ENCODE results near the gene TMEM123. TPM values are rescaled to one million over a fixed set of nuclear protein-coding genes. Genes with fewer than 3 reads are reported as not detected.

The TMEM123 gene
- total RNA-seq, 1 experiment from 2014 or later = 796 TPM

DNA sequence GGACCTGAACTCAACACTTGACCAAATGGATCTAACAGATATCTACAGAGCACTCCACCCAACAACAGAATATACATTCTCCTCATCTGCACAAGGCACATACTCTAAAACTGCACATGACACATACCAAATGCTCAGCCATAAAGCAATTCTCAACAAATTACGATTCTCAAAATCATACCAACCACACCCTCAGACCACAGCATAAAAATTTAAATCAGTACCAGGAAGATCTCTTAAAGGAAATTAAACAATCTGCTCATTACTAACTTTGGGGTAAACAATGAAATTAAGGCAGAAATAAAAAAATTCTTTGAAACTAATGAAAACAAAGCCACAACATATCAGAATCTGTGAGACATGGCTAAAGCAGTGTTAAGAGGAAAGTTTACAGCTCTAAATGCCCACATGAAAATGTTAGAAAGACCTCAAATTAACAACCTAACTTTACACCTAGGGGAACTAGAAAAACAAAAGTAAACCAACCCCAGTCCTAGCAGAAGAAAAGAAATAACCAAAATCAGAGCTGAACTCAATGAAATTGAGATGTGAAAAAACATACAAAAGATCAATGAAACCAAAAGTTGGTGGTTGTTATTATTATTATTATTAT, 37.2 kb downstream of the TMEM123 start:
- Histone ChIP-seq H3K9me2 (replicated peaks; ENCODE audit: insufficient read depth, low read length) (no peaks in the 10 kb centered on the region), H3K4me1 (ENCODE audit: low read length) (peaks cover 62% of the 10 kb centered on the region), H3K4me3 (ENCODE audit: low read length) (no peak overlapping the region), H4K20me1 (ENCODE audit: insufficient read depth, low read depth, low read length) (peaks cover 54% of the 10 kb centered on the region), H3K79me2 (ENCODE audit: low read length) (peaks cover 100% of the 10 kb centered on the region), H3K9me3 (ENCODE audit: low read length) (no peaks in the 10 kb centered on the region), H3K9ac (ENCODE audit: low read length) (no peak overlapping the region), H3K36me3 (ENCODE audit: insufficient read depth, low read length) (peaks cover 10% of the 10 kb centered on the region), H2AFZ (ENCODE audit: low read length) (no peak overlapping the region), H3K27me3 (ENCODE audit: low read length) (no peaks in the 10 kb centered on the region), H3K27ac (ENCODE audit: low read length) (no peak overlapping the region), H3K4me2 (ENCODE audit: low read depth, low read length, poor library complexity, severe bottlenecking) (no peak overlapping the region)
- no peak for DNase-seq

DNA sequence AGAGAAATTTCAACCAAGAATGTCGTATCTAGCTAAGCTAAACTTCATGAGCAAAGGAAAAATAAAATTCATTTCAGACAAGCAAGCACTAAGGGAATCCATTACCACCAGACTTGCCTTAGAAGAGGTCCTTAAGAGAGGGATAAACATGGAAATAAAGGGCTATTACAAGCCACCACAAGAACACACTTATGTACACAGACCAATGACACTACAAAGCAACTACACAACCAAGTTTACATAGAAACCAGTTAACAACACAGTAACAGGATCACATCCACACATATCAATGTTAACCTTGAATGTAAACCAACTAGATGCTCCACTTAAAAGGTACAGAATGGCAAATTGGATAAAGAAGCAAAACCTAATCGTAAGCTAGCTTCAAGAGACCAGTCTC, 38.0 kb downstream of the TMEM123 start:
- Histone ChIP-seq H3K9me3 (ENCODE audit: low read length) (no peaks in the 10 kb centered on the region), H3K27ac (ENCODE audit: low read length) (peak overlapping the region; percentile 17), H3K4me1 (ENCODE audit: low read length) (peaks cover 54% of the 10 kb centered on the region), H3K79me2 (ENCODE audit: low read length) (peaks cover 100% of the 10 kb centered on the region), H3K9me2 (replicated peaks; ENCODE audit: insufficient read depth, low read length) (no peaks in the 10 kb centered on the region), H4K20me1 (ENCODE audit: insufficient read depth, low read depth, low read length) (peaks cover 46% of the 10 kb centered on the region), H3K36me3 (ENCODE audit: insufficient read depth, low read length) (peaks cover 17% of the 10 kb centered on the region), H3K9ac (ENCODE audit: low read length) (no peak overlapping the region), H2AFZ (ENCODE audit: low read length) (no peak overlapping the region), H3K27me3 (ENCODE audit: low read length) (no peaks in the 10 kb centered on the region), H3K4me2 (ENCODE audit: low read depth, low read length, poor library complexity, severe bottlenecking) (no peak overlapping the region), H3K4me3 (ENCODE audit: low read length) (no peak overlapping the region)
- DNase-seq = no peak

DNA sequence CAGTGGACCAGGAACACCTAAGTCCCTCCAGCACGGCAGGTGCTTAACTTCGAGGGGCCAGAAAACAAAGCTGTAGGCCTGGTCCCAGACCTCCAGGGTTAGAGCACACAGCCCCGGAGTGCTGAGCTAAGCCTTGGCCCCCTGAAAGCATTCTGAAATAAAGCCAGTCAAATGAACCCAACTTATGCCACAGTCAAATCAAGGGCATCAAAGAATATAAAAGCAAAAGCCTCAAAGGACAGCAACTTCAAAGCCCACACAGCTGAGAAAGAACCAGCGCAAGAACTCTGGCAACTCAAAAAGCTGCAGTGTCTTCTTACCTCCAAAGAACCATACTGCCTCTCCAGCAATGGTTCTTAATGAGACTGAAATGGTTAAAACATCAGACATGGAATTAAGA, 39.1 kb downstream of the TMEM123 start:
- no peak overlapping the region for H2AFZ ChIP-seq (ENCODE audit: low read length)
- H3K9me2 ChIP-seq (replicated peaks; ENCODE audit: insufficient read depth, low read length) = no peaks in the 10 kb centered on the region
- H3K9me3 ChIP-seq (ENCODE audit: low read length) = no peaks in the 10 kb centered on the region
- DNase-seq = peak; percentile 45
- H3K27ac ChIP-seq (ENCODE audit: low read length) = peak overlapping the region; percentile 17
- H4K20me1 ChIP-seq (ENCODE audit: insufficient read depth, low read depth, low read length) = peaks cover 37% of the 10 kb centered on the region
- peak overlapping the region; percentile 30 for H3K4me2 ChIP-seq (ENCODE audit: low read depth, low read length, poor library complexity, severe bottlenecking)
- peaks cover 56% of the 10 kb centered on the region for H3K4me1 ChIP-seq (ENCODE audit: low read length)
- H3K79me2 ChIP-seq (ENCODE audit: low read length) = peaks cover 100% of the 10 kb centered on the region
- no peak overlapping the region for H3K9ac ChIP-seq (ENCODE audit: low read length)
- H3K27me3 ChIP-seq (ENCODE audit: low read length) = no peaks in the 10 kb centered on the region
- H3K4me3 ChIP-seq (ENCODE audit: low read length) = no peak overlapping the region
- H3K36me3 ChIP-seq (ENCODE audit: insufficient read depth, low read length) = peaks cover 9% of the 10 kb centered on the region

DNA sequence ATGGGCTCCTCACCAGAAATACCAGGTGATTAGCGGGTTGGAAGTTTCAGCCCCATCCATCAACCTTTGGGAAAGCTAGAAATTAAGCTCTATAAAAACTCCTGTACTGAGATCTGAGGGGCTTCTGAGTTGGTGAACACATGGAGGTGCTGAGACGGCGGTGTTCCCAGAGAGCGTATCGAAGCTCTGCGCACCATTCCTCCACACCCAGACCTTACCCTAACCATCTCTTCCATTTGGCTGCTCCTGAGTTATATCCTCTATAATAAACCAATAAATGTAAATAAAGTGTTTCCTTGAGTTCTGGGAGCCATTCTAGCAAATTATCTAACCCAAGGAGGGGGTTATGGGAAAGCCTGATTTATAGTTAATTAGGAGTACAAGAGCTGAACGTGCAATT, 41.4 kb downstream of the TMEM123 start:
- Histone ChIP-seq H3K4me3 (ENCODE audit: low read length) (no peak overlapping the region), H3K27me3 (ENCODE audit: low read length) (no peaks in the 10 kb centered on the region), H3K9ac (ENCODE audit: low read length) (no peak overlapping the region), H3K9me2 (replicated peaks; ENCODE audit: insufficient read depth, low read length) (no peaks in the 10 kb centered on the region), H2AFZ (ENCODE audit: low read length) (no peak overlapping the region), H3K4me1 (ENCODE audit: low read length) (peaks cover 57% of the 10 kb centered on the region), H3K36me3 (ENCODE audit: insufficient read depth, low read length) (peaks cover 9% of the 10 kb centered on the region), H4K20me1 (ENCODE audit: insufficient read depth, low read depth, low read length) (peaks cover 28% of the 10 kb centered on the region), H3K9me3 (ENCODE audit: low read length) (no peaks in the 10 kb centered on the region), H3K4me2 (ENCODE audit: low read depth, low read length, poor library complexity, severe bottlenecking) (no peak overlapping the region), H3K27ac (ENCODE audit: low read length) (no peak overlapping the region), H3K79me2 (ENCODE audit: low read length) (peaks cover 100% of the 10 kb centered on the region)
- no peak for DNase-seq

DNA sequence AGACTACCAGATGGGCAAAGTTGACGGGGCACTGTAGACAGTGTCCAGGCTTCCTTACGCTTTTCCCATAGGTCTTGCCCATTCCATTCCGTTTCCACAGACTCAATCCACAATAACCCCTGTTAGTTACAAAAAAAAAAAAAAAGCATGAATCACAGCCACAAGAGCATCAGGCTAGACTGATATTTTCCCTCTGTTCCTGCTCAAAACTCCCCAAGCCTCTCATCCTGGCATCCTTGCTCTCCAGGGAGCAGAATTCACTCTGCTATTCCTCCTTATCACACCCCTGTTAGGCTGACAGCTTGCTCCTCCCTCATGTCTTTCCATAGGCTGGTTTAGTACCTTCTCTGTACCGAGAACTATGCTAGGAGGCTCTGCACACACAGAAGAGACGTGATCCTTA, 42.2 kb downstream of the TMEM123 start:
- DNase-seq = no peak
- H3K27ac ChIP-seq (ENCODE audit: low read length) = no peak overlapping the region
- no peak overlapping the region for H3K4me3 ChIP-seq (ENCODE audit: low read length)
- peaks cover 35% of the 10 kb centered on the region for H4K20me1 ChIP-seq (ENCODE audit: insufficient read depth, low read depth, low read length)
- no peak overlapping the region for H3K9ac ChIP-seq (ENCODE audit: low read length)
- H3K79me2 ChIP-seq (ENCODE audit: low read length) = peaks cover 100% of the 10 kb centered on the region
- H3K36me3 ChIP-seq (ENCODE audit: insufficient read depth, low read length) = peaks cover 14% of the 10 kb centered on the region
- H2AFZ ChIP-seq (ENCODE audit: low read length) = no peak overlapping the region
- no peak overlapping the region for H3K4me2 ChIP-seq (ENCODE audit: low read depth, low read length, poor library complexity, severe bottlenecking)
- no peaks in the 10 kb centered on the region for H3K9me3 ChIP-seq (ENCODE audit: low read length)
- H3K27me3 ChIP-seq (ENCODE audit: low read length) = no peaks in the 10 kb centered on the region
- peaks cover 56% of the 10 kb centered on the region for H3K4me1 ChIP-seq (ENCODE audit: low read length)
- no peaks in the 10 kb centered on the region for H3K9me2 ChIP-seq (replicated peaks; ENCODE audit: insufficient read depth, low read length)

DNA sequence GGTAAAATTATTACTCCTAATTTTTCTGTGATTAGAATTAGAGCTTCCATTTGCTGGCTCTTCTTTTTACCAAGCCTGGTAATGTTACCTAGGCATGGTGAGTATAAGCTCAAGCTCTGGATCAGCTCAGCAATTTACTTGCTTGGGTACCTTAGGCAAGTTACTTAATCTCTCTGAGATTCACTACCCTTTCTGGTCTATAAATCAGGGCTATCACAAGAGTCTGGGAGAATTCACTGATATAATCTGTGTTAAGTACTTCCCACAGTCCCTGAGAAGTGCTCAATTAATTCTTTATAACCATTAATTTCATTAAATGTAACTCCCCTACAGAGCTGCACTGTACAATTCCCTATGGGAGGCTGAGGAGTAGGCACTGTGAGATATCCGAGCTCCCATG, 44.2 kb downstream of the TMEM123 start:
- peaks cover 22% of the 10 kb centered on the region; the same call in 1 of the 2 replicates for H4K20me1 ChIP-seq (ENCODE audit: insufficient read depth, low read depth, low read length)
- no peaks in the 10 kb centered on the region for H3K9me3 ChIP-seq (ENCODE audit: low read length)
- no peaks in the 10 kb centered on the region for H3K27me3 ChIP-seq (ENCODE audit: low read length)
- peaks cover 38% of the 10 kb centered on the region for H3K4me1 ChIP-seq (ENCODE audit: low read length)
- peak overlapping the region; percentile 5 for H3K27ac ChIP-seq (ENCODE audit: low read length)
- H3K4me2 ChIP-seq (ENCODE audit: low read depth, low read length, poor library complexity, severe bottlenecking) = no peak overlapping the region
- DNase-seq = peak; percentile 57
- peaks cover 18% of the 10 kb centered on the region for H3K36me3 ChIP-seq (ENCODE audit: insufficient read depth, low read length)
- no peak overlapping the region for H3K4me3 ChIP-seq (ENCODE audit: low read length)
- no peaks in the 10 kb centered on the region for H3K9me2 ChIP-seq (replicated peaks; ENCODE audit: insufficient read depth, low read length)
- no peak overlapping the region for H3K9ac ChIP-seq (ENCODE audit: low read length)
- H3K79me2 ChIP-seq (ENCODE audit: low read length) = peaks cover 100% of the 10 kb centered on the region
- no peak overlapping the region for H2AFZ ChIP-seq (ENCODE audit: low read length)

DNA sequence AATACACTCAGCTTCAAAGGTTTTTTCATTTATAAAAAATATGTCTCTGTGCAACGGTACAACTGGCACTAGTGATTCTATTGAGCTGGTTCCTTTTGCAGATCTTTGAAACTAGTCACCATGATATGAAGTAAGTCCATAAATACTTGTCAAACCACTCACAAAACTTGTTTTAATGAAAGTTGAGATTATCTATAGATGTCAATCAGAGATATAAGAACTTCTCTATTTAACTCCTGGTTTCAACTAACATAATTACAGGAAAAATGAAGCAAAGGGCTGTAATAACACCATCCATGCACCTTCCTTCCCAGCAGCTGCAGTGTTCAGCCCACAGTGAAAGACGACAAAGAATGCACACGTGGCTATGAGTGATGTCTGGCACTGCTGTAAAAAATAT, 44.7 kb downstream of the TMEM123 start:
- H3K4me2 ChIP-seq (ENCODE audit: low read depth, low read length, poor library complexity, severe bottlenecking) = no peak overlapping the region
- H3K4me1 ChIP-seq (ENCODE audit: low read length) = peaks cover 34% of the 10 kb centered on the region
- peaks cover 21% of the 10 kb centered on the region for H3K36me3 ChIP-seq (ENCODE audit: insufficient read depth, low read length)
- H4K20me1 ChIP-seq (ENCODE audit: insufficient read depth, low read depth, low read length) = peaks cover 20% of the 10 kb centered on the region; the same call in 1 of the 2 replicates
- H2AFZ ChIP-seq (ENCODE audit: low read length) = no peak overlapping the region
- H3K27ac ChIP-seq (ENCODE audit: low read length) = peak overlapping the region; percentile 5
- no peak for DNase-seq
- no peaks in the 10 kb centered on the region for H3K27me3 ChIP-seq (ENCODE audit: low read length)
- no peaks in the 10 kb centered on the region for H3K9me2 ChIP-seq (replicated peaks; ENCODE audit: insufficient read depth, low read length)
- H3K9ac ChIP-seq (ENCODE audit: low read length) = no peak overlapping the region
- H3K9me3 ChIP-seq (ENCODE audit: low read length) = no peaks in the 10 kb centered on the region
- H3K4me3 ChIP-seq (ENCODE audit: low read length) = no peak overlapping the region
- peaks cover 100% of the 10 kb centered on the region for H3K79me2 ChIP-seq (ENCODE audit: low read length)

DNA sequence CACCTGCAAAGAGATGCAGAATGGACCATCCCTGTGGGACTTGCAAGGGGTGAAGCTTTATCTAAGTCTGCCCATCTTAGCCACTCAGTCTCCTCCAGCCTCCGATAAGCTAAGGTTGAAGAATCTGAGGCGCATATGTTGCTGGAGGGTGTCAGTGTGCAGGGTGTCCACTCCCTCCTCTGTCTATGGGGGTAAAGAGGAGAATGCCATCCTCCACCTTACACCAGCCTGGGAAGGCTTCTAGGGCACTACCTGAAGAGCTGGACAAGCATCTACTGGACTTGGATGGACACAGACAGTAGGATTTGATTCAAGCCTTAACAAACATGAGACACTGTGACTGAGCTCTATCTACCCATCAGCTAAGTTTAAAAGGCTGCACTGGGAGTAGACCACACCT, 46.5 kb downstream of the TMEM123 start:
- Histone ChIP-seq H3K9me2 (replicated peaks; ENCODE audit: insufficient read depth, low read length) (0 out of 2 replicates have a peak, but pooled peaks cover under 1% of the 10 kb centered on the region), H3K79me2 (ENCODE audit: low read length) (peaks cover 100% of the 10 kb centered on the region), H3K36me3 (ENCODE audit: insufficient read depth, low read length) (peaks cover 36% of the 10 kb centered on the region), H2AFZ (ENCODE audit: low read length) (no peak overlapping the region), H3K4me1 (ENCODE audit: low read length) (peaks cover 34% of the 10 kb centered on the region), H3K27me3 (ENCODE audit: low read length) (no peaks in the 10 kb centered on the region), H3K4me3 (ENCODE audit: low read length) (no peak overlapping the region), H3K9ac (ENCODE audit: low read length) (no peak overlapping the region), H4K20me1 (ENCODE audit: insufficient read depth, low read depth, low read length) (peaks cover 20% of the 10 kb centered on the region; the same call in 1 of the 2 replicates), H3K27ac (ENCODE audit: low read length) (peak overlapping the region; percentile 5; the same call in 1 of the 2 replicates), H3K4me2 (ENCODE audit: low read depth, low read length, poor library complexity, severe bottlenecking) (no peak overlapping the region), H3K9me3 (ENCODE audit: low read length) (no peaks in the 10 kb centered on the region)
- DNase-seq = no peak

Measured in Karpas-422 (cell line).